Tibial nerve (tissue), 4 donors: ENCODE measurements around the gene NFATC2. TPM values are rescaled to one million over a fixed set of nuclear protein-coding genes. Genes with fewer than 3 reads are reported as not detected.
A peak's percentile ranks its signal among the peaks of the same experiment; 100 is the strongest.

Source experiments
- DNase-seq, 2 donors: peaks; one replicate each; pipeline ENCODE4 v3.0.0-alpha.2; 2019; ENCODE audit warnings: low spot score in 2 of 2
- H3K27ac ChIP-seq, 4 donors: fragments of 200-600 bp; sonication (generic) in 3 of 4; one replicate each; pipeline ENCODE4 v1.5.1; 2017 to 2019; ENCODE audit warnings: mild to moderate bottlenecking in 1 of 4
- H3K27me3 ChIP-seq, 2 donors: fragments of 200-600 bp; sonication (generic) in 1 of 2; one replicate each; pipeline versions ENCODE4 v1.5.1 to v1.6.0; 2017 to 2019
- H3K36me3 ChIP-seq, 3 donors: fragments of 200-600 bp; sonication (generic); one replicate each; pipeline ENCODE4 v1.5.1; 2018 to 2019
- H3K4me1 ChIP-seq, 4 donors: fragments of 200-600 bp; sonication (generic) in 3 of 4; one replicate each; pipeline ENCODE4 v1.5.1; 2017 to 2019
- H3K4me3 ChIP-seq, 4 donors: fragments of 200-600 bp; sonication (generic) in 3 of 4; one replicate each; pipeline ENCODE4 v1.5.1; 2017 to 2019; ENCODE audit warnings: mild to moderate bottlenecking in 1 of 4, moderate library complexity in 1 of 4
- H3K9me3 ChIP-seq, 4 donors: fragments of 200-600 bp; sonication (generic) in 3 of 4; one replicate each; pipeline ENCODE4 v1.5.1; 2017 to 2019
- CTCF ChIP-seq, 5 experiments: fragments of 200-600 bp in 3 of 5; fragments of 450-650 bp in 2 of 5; sonication (generic) in 3 of 5; IDR thresholded peaks; one replicate each; pipeline ENCODE4 v1.5.1; 2016 to 2019; ENCODE audit warnings: antibody characterized with exemption in 5 of 5, mild to moderate bottlenecking in 3 of 5, moderate library complexity in 2 of 5
- EP300 ChIP-seq, 2 donors: sonication (generic); formaldehyde crosslinking; IDR thresholded peaks; one replicate each; pipeline ENCODE4 v1.6.1; 2017; ENCODE audit warnings: antibody characterized with exemption in 2 of 2, mild to moderate bottlenecking in 1 of 2
- POLR2A ChIP-seq, 2 donors: fragments of 450-650 bp; IDR thresholded peaks; one replicate each; pipeline ENCODE4 v1.6.1; 2017; ENCODE audit warnings: antibody characterized with exemption in 2 of 2, mild to moderate bottlenecking in 2 of 2, moderate library complexity in 2 of 2
- WGBS, 2 donors: methylation state at CpG; one replicate each; pipeline ENCODE4 v1.1.5; 2018; 5-methylcytosine and 5-hydroxymethylcytosine counted together
- total RNA-seq, 4 donors: library from RNA; depleted of rRNA; stranded (reverse); fragments of >200 nt; gene quantifications; one replicate each; pipeline ENCODE4 v1.1.0, GENCODE V29; 2016

The NFATC2 gene
- total RNA-seq = 10 to 100 TPM in 1 of 4 donors, 1 to 10 TPM in 3; 6.0 to 11.5 (median 7.7) TPM

GRCh38 chr20:51542571-51543421 is at the start of gene NFATC2:
TSS of gene NFATC2 (minus strand) at chr20:51542719. CDS start at chr20:51542499, 220 bp downstream.
- 7 to 9% methylated on average over 23 to 32 of the region's 67 CpGs for whole genome bisulfite sequencing, 2 donors
- Histone ChIP-seq H3K27ac (peak within 1 kb of the TSS; percentile 60 to 90 (median 87)), H3K36me3 (peaks cover 0 to 2% (median 0%) of the 10 kb centered on the region in 3 donors), H3K27me3 (peaks cover 0 to 5% of the 10 kb centered on the region in 2 donors), H3K4me3 (peak within 1 kb of the TSS; percentile 18 to 58 (median 42)), H3K4me1 (peaks cover 0 to 34% (median 25%) of the 10 kb centered on the region in 4 donors), H3K9me3 (peaks cover 0 to 4% (median 0%) of the 10 kb centered on the region in 4 donors)
- no peak for TF ChIP-seq POLR2A (IDR thresholded peaks at IDR 0.05)
- TF ChIP-seq EP300 (IDR thresholded peaks at IDR 0.05) = no peak
- TF ChIP-seq CTCF (IDR thresholded peaks at IDR 0.05) = no peak
- DNase-seq = no peak

- TF ChIP-seq CTCF (IDR thresholded peaks at IDR 0.05) (no peak), EP300 (IDR thresholded peaks at IDR 0.05) (no peak), POLR2A (IDR thresholded peaks at IDR 0.05) (no peak)
- H3K4me1 ChIP-seq = peaks cover 0 to 22% (median 5%) of the 10 kb centered on the region in 4 donors
- H3K4me3 ChIP-seq = no peak overlapping the region
- no peaks in the 10 kb centered on the region for H3K9me3 ChIP-seq
- 50 to 59% methylated on average over 10 of the region's 10 CpGs for WGBS, 2 donors
- no peaks in the 10 kb centered on the region for H3K36me3 ChIP-seq
- no peak for DNase-seq
- no peaks in the 10 kb centered on the region for H3K27me3 ChIP-seq
- H3K27ac ChIP-seq = no peak overlapping the region
These were observed 49.4 kb upstream of the NFATC2 start for GRCh38 chr20:51591871-51592270.

GRCh38 chr20:51588762-51589161 is 46.2 kb upstream of the NFATC2 start:
- no peak overlapping the region for H3K27ac ChIP-seq
- H3K27me3 ChIP-seq = no peaks in the 10 kb centered on the region
- H3K9me3 ChIP-seq = no peaks in the 10 kb centered on the region
- TF ChIP-seq CTCF (IDR thresholded peaks at IDR 0.05) (no peak), EP300 (IDR thresholded peaks at IDR 0.05) (no peak), POLR2A (IDR thresholded peaks at IDR 0.05) (no peak)
- H3K36me3 ChIP-seq = no peaks in the 10 kb centered on the region
- peaks cover 0 to 4% (median under 1%) of the 10 kb centered on the region in 4 donors for H3K4me1 ChIP-seq
- no peak for DNase-seq
- H3K4me3 ChIP-seq = no peak overlapping the region
- 74 to 78% methylated on average over 3 of the region's 3 CpGs for WGBS, 2 donors

- 91 to 96% methylated on average over 4 of the region's 4 CpGs for WGBS, 2 donors
- DNase-seq = no peak
- no peaks in the 10 kb centered on the region for H3K4me1 ChIP-seq
- H3K27me3 ChIP-seq = no peaks in the 10 kb centered on the region
- no peak overlapping the region for H3K4me3 ChIP-seq
- no peaks in the 10 kb centered on the region for H3K36me3 ChIP-seq
- no peaks in the 10 kb centered on the region for H3K9me3 ChIP-seq
- H3K27ac ChIP-seq = no peak overlapping the region
- TF ChIP-seq CTCF (IDR thresholded peaks at IDR 0.05) (no peak), EP300 (IDR thresholded peaks at IDR 0.05) (no peak), POLR2A (IDR thresholded peaks at IDR 0.05) (no peak)
These were observed 44.6 kb upstream of the NFATC2 start for GRCh38 chr20:51587145-51587544.

- DNase-seq = no peak
- H3K27ac ChIP-seq = no peak overlapping the region
- H3K4me3 ChIP-seq = no peak overlapping the region
- WGBS, 2 donors = 80 to 84% methylated on average over 4 of the region's 4 CpGs
- H3K27me3 ChIP-seq = no peaks in the 10 kb centered on the region
- no peaks in the 10 kb centered on the region for H3K4me1 ChIP-seq
- H3K36me3 ChIP-seq = no peaks in the 10 kb centered on the region
- H3K9me3 ChIP-seq = no peaks in the 10 kb centered on the region
- TF ChIP-seq EP300 (IDR thresholded peaks at IDR 0.05) (no peak), CTCF (IDR thresholded peaks at IDR 0.05) (no peak), POLR2A (IDR thresholded peaks at IDR 0.05) (no peak)
These were observed 43.5 kb upstream of the NFATC2 start for GRCh38 chr20:51586005-51586440.
